Stimulated activated CD4-positive, alpha-beta T cell treated with anti-CD3 and anti-CD28 coated beads, Interleukin-15, amount 100 ng/mL, for 24 hours (primary cell): ENCODE data around the gene USF2.

Experiments used
- DNase-seq: peaks from one replicate; pipeline ENCODE4 v3.0.0-alpha.2; 2020

Gene USF2

DNA sequence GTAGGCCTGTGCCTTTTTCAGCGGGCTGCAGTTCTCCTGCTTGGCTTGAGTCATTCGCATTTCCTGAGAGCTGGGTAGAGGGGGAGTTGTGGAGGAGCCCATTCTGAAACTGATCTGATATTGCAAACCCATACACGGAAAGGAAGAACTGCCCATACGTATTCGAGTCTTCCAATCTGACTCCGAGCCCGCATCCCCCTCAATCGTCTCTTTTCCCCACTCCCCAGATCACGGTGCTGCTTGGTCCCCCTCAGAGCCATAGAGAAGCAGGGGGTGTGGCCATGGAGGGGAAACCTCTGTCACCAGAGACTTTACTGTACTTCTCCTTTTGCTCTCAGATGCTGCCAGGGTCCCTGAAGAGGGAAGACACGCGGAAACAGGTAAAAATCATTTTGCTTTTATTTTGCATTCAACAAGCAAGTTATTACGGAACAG is 60.1 kb downstream of the USF2 start, which contains the start of gene CD22:
CD22 (plus strand) TSS at position 337 of the 435 bp plus-strand sequence. CDS start 2,854 bp downstream, outside the sequence.
- no peak for DNase-seq

DNA sequence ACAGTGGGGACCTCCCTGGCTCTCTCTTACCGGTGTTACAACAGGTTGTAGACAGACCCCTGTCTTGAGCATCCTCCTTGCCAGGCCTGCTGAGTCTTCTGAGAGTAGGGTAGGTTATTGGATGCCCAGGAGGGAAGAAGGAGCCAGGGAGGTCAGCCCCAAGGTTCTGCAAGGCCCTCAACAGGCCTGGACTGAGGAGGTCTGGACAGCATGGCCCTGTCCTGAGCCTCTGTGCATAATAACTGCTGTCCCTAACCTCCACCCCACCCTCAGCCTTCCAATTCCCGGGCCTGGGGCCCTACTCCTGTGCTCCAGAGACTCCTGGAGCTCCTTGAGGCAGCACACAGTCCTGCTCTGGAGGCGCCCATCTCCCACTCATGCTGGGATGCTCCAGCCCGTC is 60.6 kb downstream of the USF2 start:
- no peak for DNase-seq
